D721Med (cell line): ENCODE results near the gene DPYSL4.
"Not testable (repeated sequence)": the region's sequence is repeated elsewhere in the genome, so short reads cannot be mapped to it uniquely, and the experiment has no call there.

Experiments
- DNase-seq: peaks from one replicate; pipeline ENCODE4 v3.0.0; 2011; ENCODE audit warnings: low spot score; ENCODE audit not compliant: insufficient read length
- FAIRE-seq: peaks from 2 replicates; lab custom pipeline; 2011; peaks lifted over from hg19 to GRCh38; lab: Jason Lieb, UNC
- CTCF ChIP-seq: IDR thresholded peaks from 2 replicates; pipeline ENCODE4 v1.5.1; 2012; ENCODE audit warnings: mild to moderate bottlenecking, control low read depth; ENCODE audit not compliant: insufficient read depth; ENCODE audit errors: missing control alignments

DPYSL4 gene

GRCh38 chr10:132208462-132209050 is 21.8 kb downstream of the DPYSL4 start:
- no peak for DNase-seq
- no peak for FAIRE-seq
- TF ChIP-seq CTCF = no peak

- DNase-seq = no peak
- TF ChIP-seq CTCF = no peak
- FAIRE-seq = no peak
These were observed 22.4 kb downstream of the DPYSL4 start for GRCh38 chr10:132209130-132209529.

GRCh38 chr10:132209978-132210530 is 23.3 kb downstream of the DPYSL4 start:
- no peak for TF ChIP-seq CTCF
- FAIRE-seq = no peak
- DNase-seq = no peak

DNA sequence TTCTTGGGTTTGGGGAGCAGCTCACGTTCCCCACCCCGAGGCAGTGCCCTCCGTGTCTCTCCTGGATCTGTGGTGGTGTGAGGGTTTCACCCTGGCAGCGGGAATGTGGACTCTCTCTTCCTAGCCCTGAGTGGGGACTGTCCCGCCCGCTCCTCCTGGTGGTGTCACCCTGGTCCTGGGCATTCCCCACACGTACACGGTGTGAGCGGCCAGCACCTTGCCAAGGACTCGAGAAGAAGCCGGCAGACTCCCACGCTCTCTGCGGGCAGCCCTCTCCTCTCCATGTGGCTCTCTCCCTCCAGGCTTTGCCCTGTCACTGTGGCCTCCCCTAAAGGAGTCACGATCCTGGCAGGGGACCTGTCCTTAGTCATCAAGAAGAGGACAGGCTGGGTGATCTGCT is 24.0 kb downstream of the DPYSL4 start:
- DNase-seq (no peak), FAIRE-seq (no peak)
- TF ChIP-seq CTCF = no peak

DNA sequence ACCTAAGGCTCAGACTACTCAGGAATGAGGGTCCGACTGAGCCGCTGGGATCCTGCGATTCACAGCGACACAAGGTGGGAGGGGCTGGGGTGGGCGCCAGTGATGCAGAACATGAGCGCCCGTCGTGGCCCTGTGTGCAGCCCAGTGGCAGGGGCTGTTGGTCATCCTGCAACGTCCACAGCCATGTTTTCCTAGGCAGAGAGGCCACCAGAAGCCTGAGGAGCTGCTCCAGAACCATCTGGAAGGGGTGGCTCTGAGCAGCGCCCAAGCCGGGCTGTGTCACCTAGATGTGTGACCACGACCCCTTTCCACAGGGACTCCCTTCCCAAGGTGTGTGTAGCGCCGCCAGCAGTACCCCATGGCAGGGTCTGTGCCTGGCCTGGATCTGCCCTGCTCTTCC is 24.5 kb downstream of the DPYSL4 start:
- TF ChIP-seq CTCF = no peak
- no peak for DNase-seq
- no peak for FAIRE-seq

GRCh38 chr10:132212816-132213215 is 26.1 kb downstream of the DPYSL4 start:
- FAIRE-seq (no peak), DNase-seq (no peak)
- no peak for TF ChIP-seq CTCF

- no peak for FAIRE-seq
- TF ChIP-seq CTCF = no peak
- no peak for DNase-seq
These were observed 27.2 kb downstream of the DPYSL4 start for GRCh38 chr10:132213917-132214316.

GRCh38 chr10:132216441-132216840 is 29.7 kb downstream of the DPYSL4 start:
- not testable (repeated sequence) for DNase-seq, FAIRE-seq
